GM21390 (cell line): ENCODE results near the gene DOCK4.

Experiments
- ATAC-seq: cut with Tn5 transposase; IDR thresholded peaks from one replicate; pipeline ENCODE4 v1.9.1; 2021; ENCODE audit not compliant: unreplicated experiment

The DOCK4 gene

DNA sequence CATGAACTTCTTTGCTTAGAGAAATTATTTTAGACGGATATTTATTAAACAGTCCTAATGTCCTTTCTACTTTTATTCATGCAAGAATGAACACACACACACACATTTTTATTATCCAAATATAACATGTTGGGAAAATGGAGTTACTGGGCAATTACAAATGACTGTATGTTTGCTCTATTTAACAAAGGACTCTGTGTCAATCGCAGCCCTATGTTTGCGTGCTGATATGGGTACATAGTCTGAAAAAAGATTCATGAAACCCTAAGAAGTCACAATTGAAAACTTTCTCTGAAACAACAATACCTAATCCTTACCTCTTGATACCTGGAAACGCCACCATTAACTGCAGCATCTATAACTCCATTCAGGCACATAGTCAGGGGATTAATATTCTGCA lies 459.2 kb downstream of the DOCK4 start:
- no peak for ATAC-seq

- no peak for ATAC-seq
These were observed 461.6 kb downstream of the DOCK4 start for GRCh38 chr7:111744501-111745155.

DNA sequence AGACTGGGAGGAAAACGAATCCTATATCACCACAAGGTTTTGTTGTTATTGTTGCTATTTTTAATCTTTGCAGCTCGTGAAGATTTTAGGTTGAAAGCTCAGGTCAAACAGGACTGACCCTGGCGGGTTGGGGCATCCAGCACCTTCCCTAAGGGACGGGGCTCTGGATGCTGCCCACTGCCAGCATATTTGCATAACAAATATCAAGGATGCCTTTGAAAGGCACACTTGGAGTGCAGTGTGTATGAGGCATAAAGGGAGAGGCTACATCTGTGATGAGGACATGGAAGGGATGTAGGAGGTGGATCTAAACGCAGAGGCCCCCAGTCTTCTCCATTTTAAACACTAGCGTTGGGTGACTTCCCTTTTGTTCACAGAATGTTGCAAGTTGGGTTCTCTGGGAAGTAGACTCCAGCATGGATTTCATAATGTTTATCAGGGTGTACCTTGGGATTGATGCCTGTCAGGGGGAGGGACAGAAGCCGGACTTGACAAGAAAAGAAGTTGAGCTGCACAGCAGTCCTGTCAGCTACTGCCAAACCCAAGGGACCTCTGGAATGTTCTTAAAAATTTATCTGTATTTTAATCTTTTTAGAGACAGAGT lies 462.9 kb downstream of the DOCK4 start:
- no peak for ATAC-seq

DNA sequence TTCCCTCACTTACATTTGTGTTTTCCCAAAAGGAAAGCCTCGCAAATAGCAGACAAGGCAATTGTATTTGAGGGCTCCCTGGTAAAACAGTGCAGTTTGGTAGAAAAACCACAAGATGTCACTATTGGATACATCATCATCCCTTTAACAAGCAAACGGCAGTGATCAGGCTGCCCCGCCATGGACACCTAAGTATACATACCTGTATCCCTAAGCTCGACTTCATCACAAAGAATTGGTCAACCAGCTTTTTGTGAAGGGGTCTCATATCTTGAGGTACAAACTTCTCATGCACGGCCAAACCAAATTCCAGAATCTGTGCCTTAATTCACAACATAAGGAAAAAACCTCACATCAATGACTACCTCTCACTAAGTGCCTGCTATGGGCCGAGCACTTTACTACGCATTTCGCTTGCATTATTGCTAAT lies 464.4 kb downstream of the DOCK4 start:
- peak; percentile 95 for ATAC-seq

DNA sequence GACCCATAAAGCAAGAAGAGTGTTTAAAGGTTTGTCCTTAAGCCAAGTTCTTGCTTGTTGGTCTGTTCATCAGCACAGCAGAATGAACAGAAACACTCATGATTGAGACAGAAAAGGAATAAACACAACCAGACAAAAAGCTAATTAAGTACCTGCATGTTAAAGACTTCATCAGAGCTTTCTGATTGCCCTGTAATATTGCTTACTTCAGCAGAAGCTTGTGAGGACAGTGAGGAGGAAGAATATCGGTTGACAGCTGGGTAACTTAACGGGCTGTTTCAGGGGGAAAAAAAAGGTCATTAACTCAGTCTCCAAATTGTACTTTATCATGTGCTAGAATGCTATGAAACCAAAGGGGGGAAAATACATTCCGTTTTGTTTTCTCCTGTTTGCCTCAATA lies 465.3 kb downstream of the DOCK4 start:
- ATAC-seq = no peak

DNA sequence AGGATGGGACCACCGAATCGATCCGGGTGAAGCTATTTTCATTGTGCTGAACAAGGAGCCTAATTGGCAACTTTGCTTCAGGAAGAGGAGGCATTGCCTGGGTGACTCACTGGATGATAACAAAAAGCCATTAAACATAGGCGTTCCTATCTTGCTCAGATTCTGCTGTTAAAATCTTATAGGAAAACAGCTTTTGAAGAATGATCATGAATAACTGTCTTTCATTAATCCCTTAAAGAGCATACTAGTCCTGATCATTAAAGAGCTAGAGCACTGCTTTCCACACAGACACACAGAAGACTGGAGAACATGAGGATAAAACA lies 469.7 kb downstream of the DOCK4 start:
- no peak for ATAC-seq

GRCh38 chr7:111735661-111736551 lies 470.3 kb downstream of the DOCK4 start:
- peak; percentile 72 for ATAC-seq

DNA sequence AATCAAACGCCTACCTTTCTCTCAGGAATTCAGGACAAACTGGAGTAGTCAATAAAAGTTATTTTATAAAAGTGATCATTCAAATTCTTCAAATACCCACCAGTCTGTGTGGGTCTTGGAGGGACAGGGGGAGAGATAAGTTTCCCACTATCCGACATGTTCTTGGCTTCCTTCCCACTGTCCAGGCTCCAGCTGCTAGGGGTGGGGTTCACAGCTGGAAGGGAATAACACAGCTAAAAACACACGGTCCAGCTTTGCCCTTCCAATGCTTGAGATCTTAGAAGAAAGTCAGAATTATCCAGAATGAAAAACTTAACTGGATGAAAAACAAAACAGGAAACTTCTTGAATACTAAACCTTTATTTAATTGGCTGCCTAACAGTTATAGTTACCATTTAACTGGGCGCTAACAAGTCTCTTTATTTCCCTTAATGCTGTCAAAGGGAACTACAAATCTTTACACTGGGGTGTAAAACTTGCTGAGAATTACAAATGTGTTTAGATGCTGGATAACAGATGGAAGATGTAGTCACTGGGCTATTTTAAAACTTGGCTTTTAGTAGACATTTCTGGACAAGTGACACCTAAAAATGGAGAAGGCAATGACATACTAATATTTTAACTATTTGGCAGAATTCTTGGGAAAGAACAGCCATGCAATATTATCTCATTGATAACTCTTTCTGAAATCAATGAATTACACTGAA lies 471.1 kb downstream of the DOCK4 start:
- no peak for ATAC-seq

GRCh38 chr7:111732923-111733322 lies 473.3 kb downstream of the DOCK4 start:
- ATAC-seq = no peak

GRCh38 chr7:111730476-111731300 lies 475.5 kb downstream of the DOCK4 start:
- ATAC-seq = peak; percentile 71

GRCh38 chr7:111730057-111730456 lies 476.1 kb downstream of the DOCK4 start:
- no peak for ATAC-seq

DNA sequence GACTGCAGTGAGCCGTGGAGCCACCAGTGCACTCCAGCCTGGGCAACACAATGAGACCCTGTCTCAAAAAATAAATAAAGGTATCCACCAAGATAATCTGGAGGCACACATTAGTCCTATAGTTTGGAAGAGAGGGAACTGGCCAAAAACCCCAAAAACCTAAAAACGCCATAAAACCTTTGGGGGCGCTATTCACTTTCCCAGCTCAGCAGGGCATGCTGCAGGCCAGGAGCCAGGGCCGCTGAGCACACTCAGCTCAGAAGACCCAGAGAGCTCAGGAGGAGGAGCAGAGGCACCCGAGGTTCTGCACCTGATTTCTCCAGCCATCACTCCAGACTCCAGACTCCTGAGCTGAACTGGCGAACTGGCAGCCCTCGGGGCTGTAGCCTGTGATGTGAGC lies 476.7 kb downstream of the DOCK4 start:
- ATAC-seq = no peak

- ATAC-seq = no peak
These were observed 477.6 kb downstream of the DOCK4 start for GRCh38 chr7:111728635-111728995.

DNA sequence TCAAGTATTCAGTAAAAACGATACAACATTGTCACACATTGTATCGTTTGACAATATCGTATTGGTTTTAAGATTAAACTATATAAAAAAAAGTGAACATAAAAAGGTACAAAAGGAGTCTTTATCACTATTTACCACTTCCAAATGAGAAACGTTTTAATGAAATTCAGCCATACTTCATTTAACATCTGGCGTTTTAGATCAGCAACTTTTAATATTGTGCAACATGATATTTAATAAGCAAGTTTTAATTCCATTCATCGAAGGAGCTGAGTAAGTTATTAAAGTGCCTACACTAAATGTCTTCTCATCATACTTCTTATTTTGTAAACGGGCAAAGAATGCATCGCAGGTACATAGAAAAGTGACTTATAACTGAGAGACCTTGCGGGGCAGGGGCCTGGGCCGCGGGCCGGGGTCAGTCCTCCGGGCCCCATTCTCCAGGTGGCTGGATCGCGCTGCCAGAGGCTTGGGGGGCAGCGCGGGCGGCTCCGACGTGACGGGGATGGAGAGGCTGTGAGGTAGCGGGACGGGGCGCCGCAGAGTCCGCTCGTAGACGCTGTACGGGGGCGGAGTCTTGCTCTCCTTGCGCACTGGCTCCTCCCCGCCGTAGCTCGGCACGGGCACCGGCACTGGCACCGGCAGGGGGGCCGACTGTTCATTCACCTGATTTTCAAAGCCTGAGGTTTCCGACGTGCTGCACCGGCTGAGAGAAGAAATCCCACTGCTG lies 478.1 kb downstream of the DOCK4 start:
- no peak for ATAC-seq

DNA sequence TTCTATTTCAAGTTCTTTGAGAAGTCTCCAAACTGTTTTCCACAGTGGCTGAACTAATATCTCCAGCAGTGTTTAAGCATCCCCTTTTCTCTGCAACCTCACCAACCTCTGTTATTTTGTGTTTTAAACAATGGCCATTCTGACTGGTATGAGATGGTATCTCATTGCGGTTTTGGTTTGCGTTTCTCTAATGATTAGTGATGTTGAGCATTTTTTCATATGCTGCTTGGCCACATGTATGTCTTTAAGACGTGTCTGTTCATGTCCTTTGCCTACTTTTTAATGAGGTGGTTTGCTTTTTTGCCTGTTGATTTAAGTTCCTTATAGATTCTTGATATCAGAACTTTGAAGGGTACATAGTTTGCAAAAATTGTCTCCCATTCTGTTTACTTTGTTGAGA lies 487.3 kb downstream of the DOCK4 start:
- no peak for ATAC-seq

GRCh38 chr7:111711426-111712065 lies 494.7 kb downstream of the DOCK4 start:
- ATAC-seq = no peak

DNA sequence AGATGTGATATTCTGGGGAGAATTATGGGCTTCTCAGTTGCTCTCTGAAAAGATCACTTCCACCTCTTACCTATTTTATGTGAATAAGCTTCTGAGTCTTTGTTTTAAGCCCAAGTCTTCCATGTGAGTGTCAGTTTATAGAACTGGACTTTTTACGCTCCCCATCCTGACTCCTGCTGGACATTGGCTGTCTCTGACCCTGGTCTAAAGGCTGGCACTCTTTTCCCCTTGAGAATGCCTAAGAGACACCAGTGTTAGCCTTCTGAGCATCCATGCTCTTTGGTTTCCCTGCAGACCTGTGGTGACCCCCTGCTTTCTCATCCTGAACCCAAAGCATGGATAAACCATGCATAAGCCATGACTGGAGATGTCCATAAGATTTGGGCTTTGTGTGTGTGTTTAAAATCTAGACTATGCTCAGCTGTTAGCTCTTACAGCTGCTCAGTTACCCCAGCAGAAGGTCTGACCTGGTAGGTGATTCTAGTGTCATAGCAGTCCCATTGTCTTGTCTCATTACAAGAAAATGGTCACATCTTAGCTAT lies 495.3 kb downstream of the DOCK4 start:
- ATAC-seq = no peak

DNA sequence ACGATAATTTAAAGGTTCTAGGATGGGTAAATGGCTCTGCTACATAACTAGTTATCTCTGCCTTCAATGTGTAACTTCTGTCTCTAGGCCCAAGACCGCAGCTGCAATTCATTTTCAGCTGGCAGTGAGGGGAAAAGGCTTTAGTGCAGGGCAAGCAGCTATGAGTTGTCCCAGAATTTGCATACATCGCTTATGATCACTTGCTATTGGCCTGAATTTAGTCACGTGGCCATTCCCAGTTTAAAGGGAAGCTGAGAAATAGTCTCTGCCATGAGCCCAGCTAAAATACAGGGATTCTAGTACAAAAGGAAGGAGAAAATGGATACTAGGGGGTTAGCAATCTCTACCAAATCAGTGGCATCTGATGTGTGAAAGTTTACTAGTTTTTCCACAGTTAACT lies 498.1 kb downstream of the DOCK4 start:
- no peak for ATAC-seq

- ATAC-seq = no peak
These were observed 500.4 kb downstream of the DOCK4 start for GRCh38 chr7:111705807-111706206.
